CD4-positive, alpha-beta T cell treated with Interleukin-15 for 1 hour (primary cell): Measurements from ENCODE around the gene MYL6.
A peak's percentile ranks its signal among the peaks of the same experiment; 100 is the strongest.

ENCODE experiments used
- DNase-seq: peaks from one replicate; pipeline ENCODE4 v3.0.0-alpha.2; 2020

MYL6 gene

DNA sequence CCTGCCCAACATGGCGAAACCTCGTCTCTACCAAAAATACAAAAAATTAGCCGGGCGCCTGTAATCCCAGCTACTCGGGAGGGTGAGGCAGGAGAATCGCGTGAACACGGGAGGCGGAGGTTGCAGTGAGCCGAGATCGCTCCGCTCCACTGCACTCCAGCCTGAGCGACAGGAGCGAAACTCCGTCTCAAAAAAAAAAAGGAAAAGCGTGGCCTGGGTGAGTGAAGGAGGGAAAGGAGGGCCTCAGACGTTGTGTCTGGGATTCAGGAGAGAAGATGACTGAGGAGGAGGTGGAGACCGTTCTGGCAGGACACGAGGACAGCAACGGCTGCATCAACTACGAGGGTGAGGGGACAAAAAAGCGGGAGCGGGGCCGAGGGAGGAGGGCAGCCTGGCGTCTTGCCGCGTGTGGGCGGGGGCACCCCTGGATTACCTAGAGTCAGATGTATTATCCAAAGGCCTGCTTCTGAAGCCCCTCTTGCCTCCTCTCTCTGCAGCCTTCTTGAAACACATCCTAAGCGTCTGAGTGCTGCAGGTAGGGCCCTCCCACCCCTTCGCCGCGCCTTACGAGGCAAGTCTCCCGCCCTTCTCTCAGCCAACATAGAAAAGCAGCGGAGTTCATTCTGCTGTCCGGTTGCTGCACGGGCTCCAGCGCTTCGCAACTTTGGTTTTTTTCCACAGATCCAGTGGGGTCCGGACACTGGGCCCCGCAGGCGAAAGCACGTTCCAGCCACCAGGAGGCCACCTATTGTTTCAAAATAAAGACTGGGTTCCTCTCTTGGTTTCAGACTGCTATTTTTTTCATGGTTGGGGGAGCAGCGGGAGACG is 744 bp upstream of the MYL6 start:
- peak; percentile 71 for DNase-seq

DNA sequence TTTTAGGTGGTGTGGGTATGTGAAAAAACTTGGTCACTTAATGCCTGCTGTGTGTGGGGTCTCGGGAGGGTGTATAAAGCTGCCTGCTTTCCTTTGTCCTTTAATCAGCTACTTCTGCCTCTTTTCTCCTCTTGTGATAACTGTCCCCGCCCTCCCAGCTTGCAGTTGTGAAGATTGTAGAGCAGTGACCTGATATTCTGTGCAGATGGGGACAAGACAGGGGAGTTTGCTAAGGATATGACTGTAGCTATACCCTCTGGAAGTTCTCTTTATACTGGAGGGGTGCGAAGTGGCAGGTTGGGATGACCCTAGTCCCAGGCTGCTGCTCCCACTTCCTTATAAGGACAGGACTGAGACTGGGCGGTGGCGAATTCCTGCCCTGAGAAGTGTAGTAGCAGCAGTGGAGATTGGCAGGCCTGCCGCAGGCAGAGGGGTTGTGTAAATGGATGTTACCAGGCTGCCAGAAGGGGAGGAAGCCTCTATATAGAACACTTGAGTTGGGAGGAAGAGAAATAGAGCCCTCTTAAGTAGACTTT is 835 bp downstream of the MYL6 start:
- peak; percentile 45 for DNase-seq

DNA sequence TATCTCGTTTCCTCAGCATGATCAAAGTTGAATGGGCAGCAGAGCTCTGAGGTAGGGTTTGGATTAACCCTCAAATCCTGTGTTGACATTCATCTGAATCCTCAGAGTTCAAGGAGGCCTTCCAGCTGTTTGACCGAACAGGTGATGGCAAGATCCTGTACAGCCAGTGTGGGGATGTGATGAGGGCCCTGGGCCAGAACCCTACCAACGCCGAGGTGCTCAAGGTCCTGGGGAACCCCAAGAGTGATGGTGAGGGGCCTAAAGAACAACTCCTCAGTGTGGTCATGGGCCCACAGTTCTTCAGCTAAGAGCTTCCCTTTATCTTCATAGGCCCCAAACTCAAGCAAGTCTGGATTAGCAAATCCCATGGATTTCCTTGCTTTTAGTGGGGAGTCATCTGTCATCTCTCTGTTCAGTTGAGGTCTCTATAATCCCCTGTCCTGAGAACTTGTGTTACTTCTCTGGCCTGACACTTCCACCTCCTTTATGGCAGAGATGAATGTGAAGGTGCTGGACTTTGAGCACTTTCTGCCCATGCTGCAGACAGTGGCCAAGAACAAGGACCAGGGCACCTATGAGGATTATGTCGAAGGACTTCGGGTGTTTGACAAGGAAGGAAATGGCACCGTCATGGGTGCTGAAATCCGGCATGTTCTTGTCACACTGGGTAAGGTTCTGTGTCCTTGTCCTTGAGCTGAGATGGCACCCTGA is 1.5 kb downstream of the MYL6 start:
- no peak for DNase-seq

DNA sequence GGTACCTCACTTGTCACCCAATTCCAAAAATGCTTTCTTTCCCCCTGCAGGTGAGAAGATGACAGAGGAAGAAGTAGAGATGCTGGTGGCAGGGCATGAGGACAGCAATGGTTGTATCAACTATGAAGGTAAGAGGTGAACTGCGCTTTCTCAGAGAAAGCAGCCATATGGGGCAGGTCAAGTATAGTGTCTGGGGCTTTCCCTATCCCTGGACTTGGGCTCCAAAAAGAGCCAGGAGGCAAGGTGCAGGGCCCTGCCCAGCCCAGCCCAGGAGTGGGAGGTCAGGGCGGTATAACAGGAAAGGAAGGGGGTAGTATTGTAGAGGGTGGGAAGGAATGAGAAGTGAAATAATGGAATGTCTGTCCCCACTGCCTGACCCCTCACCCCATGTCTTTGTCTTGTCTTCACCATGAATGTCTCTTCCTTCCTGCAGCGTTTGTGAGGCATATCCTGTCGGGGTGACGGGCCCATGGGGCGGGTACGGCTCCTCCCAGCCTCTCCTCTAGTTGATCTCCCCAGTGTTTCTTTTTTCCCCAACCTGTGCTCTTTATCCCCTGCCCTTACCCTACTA is 2.1 kb downstream of the MYL6 start:
- DNase-seq: peak; percentile 64

DNA sequence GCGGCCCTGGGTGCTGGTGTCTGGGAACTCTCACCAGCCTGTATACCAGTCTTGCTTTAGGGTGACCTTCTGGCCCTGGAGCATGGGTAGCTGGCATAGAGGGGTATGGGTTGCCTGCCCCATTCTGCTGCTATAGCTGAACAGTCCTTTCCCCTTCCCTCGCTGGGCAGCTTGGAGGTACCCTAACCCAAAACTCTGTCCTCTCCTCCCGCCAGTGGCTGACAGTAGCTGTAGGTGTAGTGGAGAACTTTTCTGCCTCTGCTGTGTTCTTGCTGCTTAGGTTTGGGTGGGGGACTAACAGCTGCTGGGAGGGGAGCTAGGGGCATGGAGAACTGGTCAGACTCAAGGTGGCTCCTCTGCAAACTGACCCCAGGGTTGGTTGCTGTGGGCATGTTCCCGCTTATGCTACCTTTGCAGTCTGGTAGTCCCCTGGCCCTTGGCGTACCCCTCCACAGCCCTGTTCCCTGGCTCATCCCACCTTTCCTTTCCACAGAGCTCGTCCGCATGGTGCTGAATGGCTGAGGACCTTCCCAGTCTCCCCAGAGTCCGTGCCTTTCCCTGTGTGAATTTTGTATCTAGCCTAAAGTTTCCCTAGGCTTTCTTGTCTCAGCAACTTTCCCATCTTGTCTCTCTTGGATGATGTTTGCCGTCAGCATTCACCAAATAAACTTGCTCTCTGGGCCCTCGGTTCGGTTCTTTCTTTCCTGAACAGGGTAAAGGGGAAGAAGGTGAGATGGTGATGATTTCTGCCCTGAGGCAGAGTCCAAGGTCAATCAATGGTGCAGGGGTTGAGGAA is 2.9 kb downstream of the MYL6 start:
- no peak for DNase-seq

DNA sequence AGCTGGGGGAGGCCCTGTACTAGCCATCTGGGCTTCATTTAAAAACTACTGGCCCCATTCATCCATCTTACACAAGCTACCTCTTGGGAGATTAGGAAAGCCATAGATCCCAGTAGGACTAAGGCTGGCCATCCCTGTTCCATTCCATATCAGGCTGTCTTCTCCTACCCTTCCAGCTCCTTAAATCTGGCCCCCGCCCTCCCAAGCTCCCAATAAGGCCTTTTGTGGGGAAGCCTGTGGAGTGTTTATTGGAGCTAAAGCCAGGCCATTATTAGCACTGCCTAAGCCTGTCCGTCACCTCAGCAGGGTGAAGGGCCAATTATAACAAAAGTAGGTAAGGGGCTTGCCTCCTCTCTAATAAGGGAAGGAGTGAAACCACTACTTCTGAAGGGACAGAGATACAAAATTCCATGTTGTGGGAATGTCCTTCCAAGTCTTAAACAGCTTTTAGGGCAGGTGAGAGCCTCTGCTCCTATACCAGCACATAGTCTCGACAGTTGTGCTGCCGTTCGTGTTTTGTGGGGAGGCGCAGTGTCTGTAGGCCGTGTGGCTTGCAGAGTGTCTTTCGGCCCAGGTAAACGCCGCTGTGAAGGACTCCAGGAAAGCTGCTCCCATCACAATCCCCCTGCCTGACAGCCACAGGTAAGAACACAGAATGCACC is 3.7 kb downstream of the MYL6 start:
- no peak for DNase-seq

DNA sequence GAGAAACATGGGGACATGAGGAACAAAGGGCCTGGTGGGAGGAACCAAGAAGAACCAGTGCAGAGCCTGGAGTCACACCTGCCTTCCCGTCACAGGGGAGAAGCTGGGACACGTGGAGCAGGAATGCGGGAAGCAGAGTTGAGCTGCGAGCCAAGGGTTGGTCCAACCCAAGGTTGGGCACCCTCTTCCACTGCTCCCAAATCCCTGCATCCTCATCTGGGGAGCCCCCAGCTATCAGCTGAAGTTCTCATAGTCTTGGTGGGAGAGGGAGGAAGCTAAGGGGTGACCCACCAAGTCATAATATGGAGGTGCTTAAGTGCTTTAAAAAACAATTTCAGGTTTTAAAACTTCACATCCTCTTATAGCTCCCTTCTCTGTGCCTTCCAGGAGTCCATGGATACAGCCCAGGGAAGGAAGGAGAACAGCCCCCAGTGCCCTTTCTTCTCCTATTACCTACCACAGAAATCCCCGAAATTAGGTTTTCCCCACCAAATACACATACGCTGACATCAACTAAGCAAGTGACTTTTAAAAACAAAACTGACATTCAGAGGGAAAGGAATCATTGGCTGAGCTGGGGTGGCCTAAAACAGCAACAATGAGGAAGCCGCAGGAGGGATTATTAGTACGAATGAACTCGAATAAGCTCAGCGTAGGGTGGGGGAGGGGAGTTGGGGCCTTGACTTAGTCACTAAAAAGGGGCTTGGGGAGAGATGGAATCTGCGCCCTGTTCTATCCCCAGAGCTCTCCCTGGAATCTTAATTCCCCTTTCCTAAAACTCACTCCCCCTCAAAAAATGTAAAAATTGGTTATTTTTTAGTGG is 4.5 kb downstream of the MYL6 start:
- no peak for DNase-seq

DNA sequence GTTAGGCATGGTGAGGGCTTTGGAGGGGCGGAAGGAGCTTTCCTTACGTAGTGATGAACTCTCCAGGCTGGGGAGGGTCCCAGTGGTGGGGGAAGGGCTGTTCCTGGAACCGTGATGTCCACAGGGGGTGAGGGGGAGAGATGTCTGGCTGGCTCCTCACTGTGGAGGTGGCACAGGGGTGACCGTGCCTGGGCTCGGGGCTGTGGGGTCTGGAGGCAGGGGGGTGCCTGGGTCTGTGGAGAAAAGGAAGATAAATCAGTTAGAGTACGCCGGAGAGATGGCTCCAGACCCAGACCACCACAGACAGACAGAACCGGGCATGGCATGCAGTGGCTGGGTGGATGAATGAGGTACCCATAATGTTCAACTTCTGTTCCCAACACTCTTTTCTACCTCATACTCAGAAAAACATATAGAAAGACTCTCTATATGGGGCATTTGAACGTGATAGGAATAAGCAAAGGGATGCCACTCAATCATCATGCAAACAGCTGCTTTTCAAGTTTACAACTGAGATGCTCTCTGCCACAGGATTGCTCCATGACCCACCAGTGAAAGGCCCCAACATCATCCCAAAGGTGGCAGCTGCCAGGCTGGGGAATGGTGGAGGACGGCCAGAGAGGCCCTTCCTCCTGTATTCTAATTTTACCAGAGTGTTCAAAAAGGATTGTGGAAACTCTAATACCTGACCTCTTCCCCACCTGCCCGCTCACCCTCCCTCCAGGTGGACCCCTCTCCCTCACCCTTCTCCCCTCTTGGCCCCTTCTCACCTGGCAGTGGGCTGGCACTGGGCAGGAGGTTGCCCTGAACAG is 5.6 kb downstream of the MYL6 start:
- DNase-seq: no peak

DNA sequence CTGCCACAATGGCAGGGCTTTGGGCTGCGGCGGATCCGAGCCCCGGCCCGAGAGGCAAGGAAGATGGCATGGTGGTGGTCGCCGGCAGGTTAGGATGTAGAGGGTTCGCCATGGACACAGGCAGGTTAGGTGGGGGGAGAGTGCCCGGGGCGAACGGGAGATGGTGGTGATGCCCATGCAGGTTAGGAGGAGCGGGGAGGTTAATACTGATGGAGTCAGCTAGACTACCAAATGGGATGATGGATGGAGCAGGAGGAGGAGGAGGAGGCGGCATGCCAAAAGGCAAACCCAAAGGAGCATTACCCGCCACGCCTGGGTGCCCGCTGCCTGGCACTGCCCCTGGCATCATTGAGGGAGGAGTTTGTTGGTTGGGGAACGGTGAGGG is 6.2 kb downstream of the MYL6 start:
- no peak for DNase-seq

DNA sequence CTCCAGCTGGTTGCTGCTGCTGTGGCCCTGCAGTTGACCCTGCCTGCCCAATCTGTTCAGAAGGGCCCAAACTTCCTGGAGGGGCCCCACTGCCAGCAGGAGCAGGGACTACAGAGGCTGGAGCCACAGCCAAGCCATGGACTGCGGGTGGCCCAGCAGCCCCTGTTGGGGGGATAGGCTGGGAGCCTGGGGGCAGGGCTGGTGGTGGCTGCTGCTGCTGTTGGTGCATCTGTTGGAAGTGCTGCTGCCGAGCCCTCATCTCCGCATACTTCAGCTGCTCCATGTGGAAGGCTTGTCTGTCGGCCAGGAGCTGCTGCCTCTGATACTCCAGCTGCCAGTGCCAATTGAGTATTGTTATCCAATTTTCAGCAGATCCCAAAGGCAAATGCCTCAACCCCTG is 7.2 kb downstream of the MYL6 start:
- no peak for DNase-seq

DNA sequence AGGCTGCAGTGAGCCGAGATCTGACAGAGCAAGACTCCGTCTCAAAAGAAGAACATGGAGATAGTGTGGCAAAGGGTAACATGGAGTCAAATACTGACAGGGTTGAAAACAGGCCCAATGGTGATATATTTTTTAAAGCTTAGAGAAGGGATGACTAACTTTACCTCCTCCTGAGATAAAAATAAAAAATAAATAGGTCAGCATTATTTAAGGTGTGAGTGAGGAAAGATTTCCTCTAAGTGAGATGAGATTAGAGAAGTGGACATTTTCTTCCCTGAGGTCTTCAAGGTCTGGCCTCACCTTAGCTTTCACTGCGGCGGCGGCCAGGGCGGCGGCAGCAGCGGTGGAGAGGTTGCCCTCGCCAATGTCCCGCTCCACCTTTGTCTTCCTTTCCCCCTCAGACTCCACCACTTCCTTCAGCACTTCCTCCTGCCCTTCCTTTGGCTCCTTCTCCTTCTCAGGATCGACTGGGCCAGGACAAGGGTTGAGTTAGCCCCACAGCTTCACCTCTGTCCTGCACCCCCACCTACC is 11.1 kb downstream of the MYL6 start:
- DNase-seq: no peak

DNA sequence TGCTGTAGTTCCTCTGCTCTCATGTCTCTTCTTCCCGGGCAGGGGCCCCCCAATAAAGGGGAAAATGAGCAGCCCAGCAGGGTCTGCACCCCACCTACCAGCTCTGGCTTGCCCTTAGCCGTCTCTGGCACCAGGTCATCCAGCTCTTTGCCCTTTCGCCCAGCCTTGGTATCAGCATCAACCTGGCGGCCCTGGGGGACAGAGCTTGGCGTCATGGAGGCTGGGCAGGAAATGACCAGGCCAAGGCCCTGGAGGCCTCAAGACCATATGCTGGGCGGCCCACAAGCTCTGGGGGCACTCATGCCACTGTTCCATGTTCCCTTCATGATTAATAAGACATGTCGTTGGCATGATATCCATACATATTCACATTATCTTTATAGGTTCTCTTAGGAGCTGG is 14.7 kb downstream of the MYL6 start:
- no peak for DNase-seq

DNA sequence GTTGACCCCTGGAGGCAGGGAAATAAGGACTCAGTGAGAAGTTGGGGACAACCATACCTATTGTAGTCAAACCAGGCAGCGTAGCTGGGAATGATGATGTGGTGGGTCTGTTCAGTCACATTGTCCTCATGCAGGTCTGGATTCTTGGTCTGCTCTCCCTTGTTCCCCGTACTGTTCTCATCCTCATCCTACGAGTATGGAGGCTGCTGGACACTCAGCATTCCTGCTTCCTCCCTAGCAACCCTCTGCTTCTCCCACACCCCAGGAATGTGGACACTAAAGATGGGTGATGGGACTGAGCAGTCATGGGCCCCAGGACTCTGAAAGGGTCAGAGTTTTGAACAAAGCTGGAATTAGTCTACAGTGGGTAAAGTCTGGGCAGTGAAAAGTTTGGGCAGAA is 20.2 kb downstream of the MYL6 start:
- no peak for DNase-seq

DNA sequence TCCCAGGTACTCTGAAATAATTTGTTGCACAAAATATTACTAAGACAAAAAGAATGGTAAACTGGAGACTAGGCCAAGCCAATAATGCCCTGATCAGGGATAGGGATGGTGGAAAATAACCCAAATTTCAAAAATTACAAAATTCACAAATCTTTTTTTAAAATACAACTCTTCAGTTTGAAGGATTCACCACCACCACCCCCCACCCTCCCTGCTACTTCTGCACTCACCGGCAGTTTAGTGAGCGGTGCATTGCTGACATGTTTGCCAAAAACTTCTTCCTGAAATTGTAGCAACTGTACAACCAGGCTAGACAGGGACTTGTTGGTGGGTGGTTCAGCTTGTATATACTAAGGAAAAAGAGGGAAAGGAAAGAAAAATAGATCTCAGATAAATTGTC is 28.8 kb downstream of the MYL6 start:
- DNase-seq: no peak

DNA sequence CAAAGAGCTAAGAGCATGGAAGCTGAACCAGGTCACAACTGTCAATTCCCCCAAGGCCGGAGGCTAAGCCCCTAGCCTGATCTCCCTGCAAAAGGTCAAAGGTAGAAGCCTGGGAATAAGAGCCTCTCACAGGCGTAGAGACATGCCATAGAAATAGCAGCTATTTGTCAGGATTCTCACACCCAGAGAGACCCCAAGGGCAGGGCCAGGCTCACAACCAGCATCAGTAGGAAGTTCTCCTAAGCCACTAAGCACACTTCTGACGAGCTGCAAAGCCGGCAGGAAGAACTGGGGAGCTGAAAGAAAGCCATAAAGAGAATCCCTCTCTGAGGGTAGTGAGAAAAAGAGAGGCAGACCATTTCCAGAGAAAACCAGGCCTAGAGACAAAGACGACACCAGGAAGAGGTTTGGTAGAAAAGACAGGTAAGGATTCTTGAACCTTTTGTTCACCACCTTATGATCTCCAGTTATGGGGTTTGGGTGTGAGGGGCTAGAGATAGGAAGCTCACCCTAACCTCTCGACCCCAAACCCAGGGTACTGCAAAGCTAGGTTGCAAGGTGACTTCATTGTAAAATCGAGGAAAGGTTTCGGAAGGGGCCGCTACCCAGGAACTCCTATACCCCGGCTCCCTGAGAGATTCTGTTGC is 30.1 kb downstream of the MYL6 start:
- DNase-seq: no peak

DNA sequence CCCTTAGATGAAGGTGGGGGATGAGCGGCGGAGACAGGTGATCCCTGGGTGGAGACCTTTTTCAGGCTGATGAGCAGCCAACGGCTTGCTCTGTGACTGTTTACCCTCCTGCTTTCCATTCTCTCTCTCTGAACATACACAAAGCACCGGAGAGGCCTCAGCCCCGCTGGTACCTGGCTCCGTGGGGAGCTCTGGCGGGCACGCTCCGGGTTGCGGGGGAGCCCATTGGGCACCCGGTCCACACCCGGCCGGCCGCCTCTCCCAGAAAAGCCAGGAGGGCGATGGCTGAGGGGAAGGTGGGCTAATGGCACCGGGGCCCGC is 30.6 kb downstream of the MYL6 start:
- no peak for DNase-seq

DNA sequence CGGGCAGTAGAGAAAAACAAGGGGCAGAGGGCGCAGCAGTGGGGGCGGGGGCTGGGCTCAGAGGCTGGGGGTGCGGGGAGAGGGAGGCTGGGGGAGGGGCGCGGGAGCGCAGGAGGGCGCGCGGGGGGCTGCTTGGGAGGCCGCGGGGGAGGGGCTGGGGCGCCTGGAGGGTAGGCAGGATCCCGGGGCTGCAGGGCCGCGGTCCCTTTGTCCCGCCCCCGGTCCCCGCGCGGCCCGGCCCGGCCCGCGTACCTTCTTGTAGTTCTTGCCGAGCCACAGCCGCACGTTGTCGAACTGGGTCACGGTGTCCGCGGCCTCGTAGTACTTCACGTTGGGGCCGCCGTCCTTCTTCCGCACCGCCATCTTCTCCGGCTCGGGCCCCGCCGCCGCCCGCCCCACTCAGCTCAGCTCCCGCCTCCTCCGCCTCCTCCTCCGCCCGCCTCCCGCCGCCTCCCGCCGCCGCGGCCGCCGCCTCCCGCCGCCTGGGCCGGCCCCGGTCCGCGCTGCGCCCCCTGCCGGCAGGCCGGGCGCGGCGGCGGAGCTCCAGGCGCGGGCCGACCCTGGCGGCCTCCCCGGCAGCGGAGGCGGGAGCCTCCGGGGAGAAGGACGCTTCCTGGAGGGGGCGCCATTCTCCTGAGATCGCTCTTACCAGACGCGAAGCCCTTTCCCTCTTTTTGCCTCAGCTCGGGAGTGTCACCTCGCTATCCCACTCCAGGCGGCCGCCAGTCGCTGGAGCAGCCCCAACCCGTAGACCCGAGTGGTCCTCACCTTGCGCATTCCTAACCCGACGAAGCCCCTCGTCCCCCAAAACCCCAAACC is 31.1 kb downstream of the MYL6 start, which contains the start of gene SMARCC2:
Gene SMARCC2, minus strand, starts transcription at position 385 of the 819 bp plus-strand sequence. Its CDS starts 22 bp downstream, at position 363.
- peak; percentile 86 for DNase-seq

DNA sequence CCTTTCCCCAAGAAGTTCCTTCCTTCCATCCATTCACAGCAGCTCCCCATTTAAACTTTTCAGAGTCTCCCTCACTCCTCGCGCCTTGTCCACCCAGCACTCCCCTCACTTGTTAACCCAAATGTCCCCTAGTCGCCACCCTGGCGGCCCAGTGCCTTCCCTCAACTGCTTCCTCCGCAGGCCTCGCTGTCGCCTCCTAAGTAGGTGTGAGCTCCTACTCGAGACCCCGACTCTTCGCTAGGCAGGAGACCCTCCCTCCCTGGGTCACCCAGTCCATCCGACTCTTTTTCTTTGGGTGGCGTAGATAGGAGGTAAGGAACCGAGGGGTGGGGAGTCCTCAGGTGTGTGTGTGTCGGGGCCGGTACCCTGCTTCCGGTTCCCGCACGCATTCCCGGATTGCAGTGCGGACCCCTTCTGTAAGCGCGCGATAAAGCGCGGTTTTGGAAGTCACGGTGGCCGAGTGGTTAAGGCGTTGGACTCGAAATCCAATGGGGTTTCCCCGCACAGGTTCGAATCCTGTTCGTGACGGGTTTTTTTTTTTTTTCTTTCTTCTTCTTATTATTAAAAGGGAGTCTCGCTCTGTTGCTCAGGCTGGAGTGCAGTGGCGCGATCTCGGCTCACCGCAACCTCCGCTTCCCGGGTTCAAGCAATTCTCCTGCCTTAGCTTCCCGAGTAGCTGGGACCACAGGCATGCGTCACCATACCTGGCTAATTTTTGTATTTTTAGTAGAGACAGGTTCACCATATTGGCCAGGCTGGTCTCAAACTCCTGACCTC is 31.9 kb downstream of the MYL6 start:
- DNase-seq: peak; percentile 79
